H1 (cell line): ENCODE measurements around the gene BCL11A. TPM values are rescaled to one million over a fixed set of nuclear protein-coding genes. Genes with fewer than 3 reads are reported as not detected.

Source experiments
- BRCA1 ChIP-seq: IDR thresholded peaks from 2 replicates; pipeline ENCODE4 v1.6.1; 2012; ENCODE audit warnings: low read depth, low read length, improper control_type of control experiment
- CREB1 ChIP-seq: IDR thresholded peaks from 2 replicates; pipeline ENCODE4 v1.6.1; 2012; ENCODE audit warnings: inconsistent platforms
- CTBP2 ChIP-seq: IDR thresholded peaks from 2 replicates; pipeline ENCODE4 v1.7.0; 2011; ENCODE audit warnings: borderline replicate concordance, mild to moderate bottlenecking, moderate library complexity, mixed read lengths, low read length; ENCODE audit not compliant: insufficient read depth, insufficient read length
- KDM1A ChIP-seq: fragments of 200-600, 300-600 bp; sonication (generic); IDR thresholded peaks from 2 replicates; pipeline ENCODE4 v1.7.1; 2016; ENCODE audit warnings: mild to moderate bottlenecking, low read length, borderline replicate concordance
- POLR2AphosphoS5 ChIP-seq: IDR thresholded peaks from 2 replicates; pipeline ENCODE4 v1.6.1; 2011; ENCODE audit warnings: low read depth, low read length
- TCF12 ChIP-seq: IDR thresholded peaks from 2 replicates; pipeline ENCODE4 v1.6.1; 2011; ENCODE audit warnings: low read depth, mild to moderate bottlenecking, low read length
- polyA plus RNA-seq, 7 experiments: library from polyadenylated mRNA; depleted of rRNA in 3 of 7; stranded (reverse) in 5 of 7; unstranded in 2 of 7; fragments of >200 nt in 5 of 7; fragments of 200-250 nt in 2 of 7; gene quantifications; 1 replicate in 5 of 7; 2 replicates in 1 of 7; 4 replicates in 1 of 7; pipeline versions ENCODE4 v1.2.1 to v1.2.3, GENCODE V29; 2011 to 2013; ENCODE audit warnings: missing spikeins in 2 of 7, mixed read lengths in 2 of 7
- total RNA-seq: library from RNA; stranded (reverse); fragmentation: NEBNext Ultra II Directional; extraction: Animal tissue kit (Norgen Biotek cat#: 25700); gene quantifications from 2 replicates; pipeline ENCODE4 v1.2.1, GENCODE V29; 2021

The BCL11A gene
- total and polyA plus RNA-seq, 2 of the 8 experiments (the other 6 are each of a cell fraction or from before 2014, with no cell fraction given): 11.9 to 59.3 TPM

- no peak for TF ChIP-seq KDM1A
- no peak for TF ChIP-seq CREB1
- no peak for TF ChIP-seq POLR2AphosphoS5
- TF ChIP-seq CTBP2: no peak
- TF ChIP-seq BRCA1: no peak
- TF ChIP-seq TCF12: no peak
- TF ChIP-seq, all 59 proteins: peak for 0
These were observed 79.9 kb downstream of the BCL11A start (continued) for GRCh38 chr2:60473546-60473945.
